ENCODE results near the gene TECPR1. TPM values are rescaled to one million over a fixed set of nuclear protein-coding genes. Genes with fewer than 3 reads are reported as not detected.

The TECPR1 gene
- total and polyA plus RNA-seq, 7 donors: 7.7 to 38.2 (median 12.6) TPM

GRCh38 chr7:98293265-98293664 lies 41.2 kb upstream of the TECPR1 start:
- Histone ChIP-seq H3K27ac (no peak overlapping the region), H3K4me3 (no peak overlapping the region), H3K36me3 (peaks cover 18 to 52% (median 27%) of the 10 kb centered on the region in 4 donors), H3K4me1 (peaks cover 0 to 32% (median 10%) of the 10 kb centered on the region in 4 donors), H3K27me3 (no peaks in the 10 kb centered on the region), H3K9me3 (no peaks in the 10 kb centered on the region)
- WGBS, 2 donors: 91 to 93% methylated on average over 17 of the region's 17 CpGs
- DNase-seq: no peak
- TF ChIP-seq CTCF (IDR thresholded peaks at IDR 0.05): no peak
- TF ChIP-seq EP300 (IDR thresholded peaks at IDR 0.05): no peak
- no peak for TF ChIP-seq POLR2AphosphoS5 (IDR thresholded peaks at IDR 0.05)
- TF ChIP-seq POLR2A (IDR thresholded peaks at IDR 0.05): no peak
- intact Hi-C loops (cut with DNase I): no loop called here

- peaks cover 0 to 40% (median 25%) of the 10 kb centered on the region in 4 donors for H3K4me1 ChIP-seq
- intact Hi-C loops (cut with DNase I): no loop called here
- no peak for DNase-seq
- 69 to 86% methylated on average over 7 of the region's 7 CpGs for WGBS, 2 donors
- TF ChIP-seq CTCF (IDR thresholded peaks at IDR 0.05) (no peak), EP300 (IDR thresholded peaks at IDR 0.05) (no peak), POLR2AphosphoS5 (IDR thresholded peaks at IDR 0.05) (no peak), POLR2A (IDR thresholded peaks at IDR 0.05) (no peak)
- peaks cover 18 to 57% (median 27%) of the 10 kb centered on the region in 4 donors for H3K36me3 ChIP-seq
- H3K9me3 ChIP-seq: no peaks in the 10 kb centered on the region
- H3K27ac ChIP-seq: no peak overlapping the region
- H3K4me3 ChIP-seq: no peak overlapping the region
- H3K27me3 ChIP-seq: no peaks in the 10 kb centered on the region
Observed at GRCh38 chr7:98291717-98292116, 39.7 kb upstream of the TECPR1 start.

- H3K9me3 ChIP-seq: no peaks in the 10 kb centered on the region
Observed at GRCh38 chr7:98289333-98289875, 37.4 kb upstream of the TECPR1 start.

GRCh38 chr7:98288064-98288823 lies 36.2 kb upstream of the TECPR1 start:
- Histone ChIP-seq H3K9me3 (no peaks in the 10 kb centered on the region), H3K36me3 (peaks cover 14 to 43% (median 17%) of the 10 kb centered on the region in 4 donors), H3K27ac (peak overlapping the region in 1 of 4 donors; percentile 95), H3K4me1 (peaks cover 0 to 65% (median 56%) of the 10 kb centered on the region in 4 donors), H3K4me3 (no peak overlapping the region), H3K27me3 (no peaks in the 10 kb centered on the region)
- 51 to 66% methylated on average over 12 of the region's 12 CpGs for WGBS, 2 donors
- intact Hi-C loops (cut with DNase I): no loop called here
- DNase-seq: no peak
- no peak for TF ChIP-seq EP300 (IDR thresholded peaks at IDR 0.05)
- TF ChIP-seq CTCF (IDR thresholded peaks at IDR 0.05): no peak
- no peak for TF ChIP-seq POLR2AphosphoS5 (IDR thresholded peaks at IDR 0.05)
- TF ChIP-seq POLR2A (IDR thresholded peaks at IDR 0.05): no peak

More at GRCh38 chr7:98289333-98289875, 37.4 kb upstream of the TECPR1 start:
- no peak for DNase-seq
- Histone ChIP-seq H3K36me3 (peaks cover 18 to 55% (median 25%) of the 10 kb centered on the region in 4 donors), H3K27me3 (no peaks in the 10 kb centered on the region), H3K27ac (peak overlapping the region in 1 of 4 donors; percentile 24), H3K4me3 (no peak overlapping the region), H3K4me1 (peaks cover 0 to 54% (median 45%) of the 10 kb centered on the region in 4 donors)
- TF ChIP-seq CTCF (IDR thresholded peaks at IDR 0.05): no peak
- TF ChIP-seq POLR2AphosphoS5 (IDR thresholded peaks at IDR 0.05): no peak
- WGBS, 2 donors: 88 to 90% methylated on average over 4 of the region's 4 CpGs
- intact Hi-C loops (cut with DNase I): no loop called here
